GM12874 (cell line): Measurements from ENCODE around the gene OR2L3.

Experiments
- CTCF ChIP-seq: IDR thresholded peaks from 2 replicates; pipeline ENCODE4 v1.5.1; 2011; ENCODE audit warnings: low read depth, mild to moderate bottlenecking, control low read depth, low read length, moderate library complexity; ENCODE audit not compliant: insufficient read depth

Gene OR2L3

GRCh38 chr1:248102847-248103246 lies 56.2 kb downstream of the OR2L3 start:
- no peak for TF ChIP-seq CTCF

GRCh38 chr1:248111157-248111556 lies 64.5 kb downstream of the OR2L3 start:
- TF ChIP-seq CTCF = no peak
